NT2/D1 (cell line): ENCODE data around the gene MAPK11.

Source experiments
- DNase-seq: peaks from one replicate; pipeline ENCODE4 v3.0.0-alpha.2; 2011; ENCODE audit warnings: low read depth, low spot score
- H3K27me3 ChIP-seq: 2 replicates; pipeline ENCODE4 v1.6.0; 2011; ENCODE audit warnings: mild to moderate bottlenecking; ENCODE audit not compliant: insufficient read length, insufficient read depth
- H3K36me3 ChIP-seq: 2 replicates; pipeline ENCODE4 v1.6.1; 2011; ENCODE audit warnings: mild to moderate bottlenecking, low read length, mixed read lengths; ENCODE audit not compliant: insufficient read depth, insufficient read length
- H3K4me1 ChIP-seq: 2 replicates; pipeline ENCODE4 v1.5.1; 2011; ENCODE audit not compliant: insufficient read depth, insufficient read length
- H3K4me3 ChIP-seq: 2 replicates; pipeline ENCODE4 v1.5.1; 2011; ENCODE audit warnings: low read depth; ENCODE audit not compliant: insufficient read length
- H3K9ac ChIP-seq: 2 replicates; pipeline ENCODE4 v1.6.0; 2011; ENCODE audit warnings: low read depth; ENCODE audit not compliant: insufficient read length
- H3K9me3 ChIP-seq: 2 replicates; pipeline ENCODE4 v1.5.1; 2011; ENCODE audit warnings: mild to moderate bottlenecking, low read length; ENCODE audit not compliant: insufficient read depth
- SUZ12 ChIP-seq: IDR thresholded peaks from 2 replicates; pipeline ENCODE4 v1.6.1; 2011; ENCODE audit not compliant: insufficient read length, insufficient read depth; ENCODE audit errors: extremely low read depth
- YY1 ChIP-seq: IDR thresholded peaks from 2 replicates; pipeline ENCODE4 v1.6.1; 2011; ENCODE audit not compliant: insufficient read length, insufficient read depth
- ZNF274 ChIP-seq: IDR thresholded peaks from 2 replicates; pipeline ENCODE4 v1.6.1; 2011; ENCODE audit warnings: mild to moderate bottlenecking, low read depth, low read length

Gene MAPK11

DNA sequence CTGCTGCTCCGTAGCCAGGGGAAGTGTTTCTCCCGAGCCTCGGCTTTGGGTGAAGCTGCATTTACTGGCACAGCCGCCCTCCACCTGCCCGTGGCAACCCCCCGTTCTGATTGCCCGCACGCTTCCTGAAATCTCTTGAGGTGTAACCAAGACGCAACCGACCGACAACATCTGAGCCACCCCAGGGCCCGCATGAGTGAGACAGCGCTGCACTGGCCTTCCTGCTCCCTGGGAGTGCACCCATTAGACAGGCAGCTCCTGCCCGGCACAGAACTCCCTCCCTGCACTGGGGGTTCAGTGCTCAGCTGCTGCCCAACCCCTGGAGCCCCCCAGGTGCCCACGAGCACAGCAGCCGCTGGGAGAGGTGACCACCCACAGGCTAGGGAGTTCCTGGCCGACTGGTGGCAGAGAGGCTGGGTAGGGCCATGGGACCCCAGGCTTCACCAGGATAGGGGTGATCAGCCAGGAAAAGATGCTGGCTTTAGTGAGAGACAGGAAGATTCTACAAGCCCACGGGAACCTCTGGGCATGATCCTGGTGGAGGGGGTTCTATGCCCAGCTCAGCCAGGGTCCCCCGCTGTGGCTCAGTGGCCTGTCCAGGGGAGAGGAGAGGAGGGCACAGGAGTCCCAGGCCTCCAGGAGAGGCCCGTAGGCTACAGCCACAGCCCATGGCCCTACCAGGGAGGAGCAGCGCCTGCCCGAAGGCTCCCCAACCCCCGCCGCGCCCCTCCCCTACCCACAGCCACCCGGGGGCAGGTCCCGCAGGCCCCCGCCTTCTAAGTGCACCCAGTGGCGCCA lies 22.7 kb upstream of the MAPK11 start:
- Histone ChIP-seq H3K4me3 (no peak overlapping the region), H3K27me3 (no peaks in the 10 kb centered on the region), H3K4me1 (peaks cover 28% of the 10 kb centered on the region), H3K9ac (peak overlapping the region; percentile 23), H3K9me3 (no peaks in the 10 kb centered on the region), H3K36me3 (peaks cover 53% of the 10 kb centered on the region)
- DNase-seq, result no peak
- TF ChIP-seq ZNF274, result no peak

DNA sequence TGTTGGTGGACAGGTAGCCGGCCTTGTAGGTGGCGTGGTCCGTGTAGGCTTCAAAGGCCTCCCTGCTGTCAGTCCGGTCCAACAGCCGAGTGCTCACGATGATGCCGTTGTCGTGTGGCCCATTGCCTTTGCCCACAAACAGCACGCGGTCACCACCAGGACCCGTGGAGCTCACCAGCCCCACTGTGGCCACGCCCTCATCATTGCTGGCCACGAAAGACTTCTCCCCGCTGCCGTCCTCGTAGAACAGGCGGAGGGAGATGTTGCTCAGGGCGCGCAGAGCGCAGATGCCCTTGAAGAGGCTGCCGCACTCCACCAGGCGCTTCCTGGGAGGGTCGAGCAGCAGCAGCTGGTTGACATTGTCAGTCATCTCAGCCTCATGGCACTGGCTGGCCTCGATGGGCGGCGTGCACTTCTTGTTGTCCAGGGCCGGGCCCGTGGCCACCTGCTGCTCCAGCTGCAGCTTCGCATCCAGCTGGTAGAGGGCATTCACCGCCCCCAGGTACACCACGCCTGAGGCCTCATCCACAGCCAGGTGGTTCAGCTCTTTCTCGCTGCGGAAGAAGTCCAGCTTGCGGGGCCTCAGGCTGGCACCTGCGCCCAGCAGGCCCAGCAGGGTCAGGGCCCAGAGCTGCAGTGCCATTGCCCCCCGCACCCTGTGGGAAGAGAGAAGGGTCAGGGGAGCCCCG lies 19.9 kb upstream of the MAPK11 start:
- no peaks in the 10 kb centered on the region for H3K27me3 ChIP-seq
- H3K9me3 ChIP-seq, result no peaks in the 10 kb centered on the region
- peaks cover 16% of the 10 kb centered on the region for H3K4me1 ChIP-seq
- H3K36me3 ChIP-seq, result peaks cover 66% of the 10 kb centered on the region
- no peak overlapping the region for H3K4me3 ChIP-seq
- no peak for TF ChIP-seq ZNF274
- TF ChIP-seq YY1, result no peak
- TF ChIP-seq SUZ12, result no peak
- no peak for DNase-seq
- H3K9ac ChIP-seq, result no peak overlapping the region

DNA sequence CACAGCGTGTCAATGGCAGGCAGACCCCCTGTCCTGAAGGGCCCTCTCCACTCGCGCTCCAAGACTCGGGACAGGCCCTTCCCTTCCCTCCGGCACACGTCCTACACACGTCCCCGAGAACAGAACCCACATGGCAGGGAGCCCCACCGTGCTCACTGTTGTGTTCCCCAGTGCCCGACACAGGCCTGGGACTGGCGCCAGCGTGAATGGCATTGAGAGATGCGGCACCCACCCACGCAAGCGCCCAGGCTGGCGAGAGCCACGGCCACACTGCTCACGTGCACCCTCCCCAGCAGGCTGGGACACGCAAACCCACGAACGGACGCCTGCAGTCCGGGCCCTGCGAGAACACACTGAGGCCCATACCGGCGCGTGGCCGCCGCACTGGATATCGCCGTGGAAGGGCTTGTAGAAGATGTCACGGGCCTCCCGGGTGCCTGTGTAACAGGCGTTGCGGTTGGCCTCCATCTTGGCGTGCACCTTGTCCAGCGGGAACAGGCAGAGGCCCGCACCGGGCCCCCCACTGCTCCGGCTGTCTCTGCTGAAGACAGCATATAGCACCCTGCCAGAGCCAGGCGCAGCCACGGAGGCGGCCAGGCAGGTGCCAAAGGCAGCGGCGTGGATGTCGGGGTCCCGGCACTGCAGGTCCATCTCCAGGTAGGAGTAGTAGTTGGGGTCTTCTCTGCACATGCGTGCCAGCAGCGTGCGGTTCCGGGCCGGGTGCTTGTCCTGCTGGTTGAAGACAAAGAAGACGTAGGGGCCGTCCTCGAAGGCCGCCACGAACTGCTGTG lies 19.2 kb upstream of the MAPK11 start:
- TF ChIP-seq YY1 (no peak), SUZ12 (no peak), ZNF274 (no peak)
- Histone ChIP-seq H3K4me1 (peaks cover 15% of the 10 kb centered on the region), H3K4me3 (no peak overlapping the region), H3K36me3 (peaks cover 70% of the 10 kb centered on the region), H3K27me3 (no peaks in the 10 kb centered on the region), H3K9ac (no peak overlapping the region), H3K9me3 (no peaks in the 10 kb centered on the region)
- DNase-seq, result no peak

DNA sequence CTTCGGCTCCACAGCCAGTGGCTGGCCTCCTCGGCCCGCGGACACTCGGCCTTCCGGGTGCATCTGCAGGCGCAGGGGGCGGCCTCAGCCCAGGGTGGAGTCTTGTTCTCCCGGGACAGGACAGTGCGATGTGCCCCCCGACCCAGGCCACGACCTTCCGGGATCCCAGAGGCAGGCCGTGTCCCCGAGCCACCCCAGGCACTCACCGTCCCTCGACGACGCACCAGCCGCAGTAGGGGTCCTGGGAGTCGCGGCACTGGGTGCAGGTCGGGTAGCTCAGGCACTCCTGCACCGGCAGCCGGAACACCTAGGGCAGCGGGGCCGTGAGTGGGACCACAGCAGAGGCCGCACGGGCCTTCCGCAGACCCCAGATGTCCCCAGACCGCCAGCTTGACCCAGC lies 17.6 kb upstream of the MAPK11 start:
- Histone ChIP-seq H3K4me3 (no peak overlapping the region), H3K36me3 (peaks cover 71% of the 10 kb centered on the region), H3K27me3 (no peaks in the 10 kb centered on the region), H3K9me3 (no peaks in the 10 kb centered on the region), H3K9ac (no peak overlapping the region), H3K4me1 (peaks cover 8% of the 10 kb centered on the region)
- TF ChIP-seq ZNF274, result no peak
- no peak for TF ChIP-seq SUZ12
- no peak for TF ChIP-seq YY1
- no peak for DNase-seq

DNA sequence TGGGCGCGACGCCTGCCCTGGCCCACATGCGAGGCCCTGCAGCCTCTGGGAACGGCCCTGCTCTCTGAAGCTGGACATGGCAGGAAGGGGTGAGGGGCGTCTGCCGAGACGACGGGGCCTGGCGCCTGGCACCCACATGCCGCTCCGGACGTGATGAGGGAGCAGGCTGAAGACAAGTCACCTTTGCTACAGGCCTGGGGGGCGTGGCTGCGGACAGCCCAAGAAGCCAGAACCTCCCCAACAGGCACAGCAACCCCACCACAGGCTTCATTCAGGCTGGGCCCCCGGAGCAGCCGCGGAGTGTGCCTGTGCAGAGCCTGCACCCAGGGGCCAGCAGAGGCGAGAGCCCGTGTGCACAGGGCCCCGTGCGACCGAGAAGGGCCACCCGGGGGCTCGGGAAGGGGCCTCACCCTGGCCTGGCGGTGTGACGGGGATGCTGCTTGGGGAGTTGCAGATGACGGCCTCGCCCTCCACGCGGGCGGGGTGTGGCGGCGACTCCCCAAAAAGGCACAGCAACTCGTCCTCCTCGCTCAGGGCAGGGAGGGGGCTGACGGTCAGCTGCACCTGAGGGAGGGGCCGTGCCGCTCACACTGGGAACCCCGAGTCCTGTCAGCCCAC lies 16.6 kb upstream of the MAPK11 start:
- Histone ChIP-seq H3K4me3 (no peak overlapping the region), H3K27me3 (no peaks in the 10 kb centered on the region), H3K9me3 (no peaks in the 10 kb centered on the region), H3K4me1 (peaks cover 4% of the 10 kb centered on the region), H3K9ac (no peak overlapping the region), H3K36me3 (peaks cover 76% of the 10 kb centered on the region)
- TF ChIP-seq YY1 (no peak), ZNF274 (no peak), SUZ12 (no peak)
- DNase-seq, result no peak

DNA sequence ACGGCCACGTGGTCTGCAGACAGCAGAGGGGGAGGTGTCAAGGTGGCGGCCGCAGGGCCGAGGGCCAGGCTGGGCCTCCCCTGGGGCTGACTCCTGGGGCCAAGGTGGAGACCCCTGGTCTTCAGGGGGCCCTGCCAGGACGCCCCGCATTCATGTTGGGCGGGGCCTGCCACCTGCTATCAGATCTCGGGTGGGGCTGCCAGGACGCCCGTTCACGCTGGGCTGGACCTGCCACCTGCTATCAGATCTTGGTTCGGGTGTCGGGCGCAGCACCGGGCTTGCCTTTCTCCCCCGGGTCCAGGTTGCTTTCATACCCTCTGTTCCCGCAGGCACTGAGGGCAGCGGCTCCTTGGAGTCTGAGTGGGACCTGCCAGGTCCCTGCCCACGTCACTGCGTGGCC lies 16.1 kb upstream of the MAPK11 start:
- Histone ChIP-seq H3K9ac (no peak overlapping the region), H3K4me1 (no peaks in the 10 kb centered on the region), H3K27me3 (no peaks in the 10 kb centered on the region), H3K9me3 (no peaks in the 10 kb centered on the region), H3K36me3 (peaks cover 76% of the 10 kb centered on the region), H3K4me3 (no peak overlapping the region)
- DNase-seq, result no peak
- no peak for TF ChIP-seq YY1
- no peak for TF ChIP-seq ZNF274
